HepG2 (cell line): Measurements from ENCODE around the gene ACTL7B. TPM values are rescaled to one million over a fixed set of nuclear protein-coding genes. Genes with fewer than 3 reads are reported as not detected.
A peak's percentile ranks its signal among the peaks of the same experiment; 100 is the strongest.

Experiments
- GFI1 ChIP-seq: sonication (generic); formaldehyde crosslinking; IDR thresholded peaks from 2 replicates; pipeline ENCODE4 v1.5.0; 2020; ENCODE audit warnings: missing genetic modification reagents, mild to moderate bottlenecking, borderline replicate concordance
- HNRNPUL1 ChIP-seq: fragments of 200-400 bp; formaldehyde crosslinking; IDR thresholded peaks from 2 replicates; pipeline ENCODE4 v1.6.1; 2017; ENCODE audit warnings: low read depth, mild to moderate bottlenecking, low read length, moderate library complexity
- NFKBIZ ChIP-seq: IDR thresholded peaks from 2 replicates; pipeline ENCODE4 v1.6.1; 2018; ENCODE audit warnings: missing genetic modification reagents, missing compliant biosample characterization
- NR1H2 ChIP-seq: sonication (generic); formaldehyde crosslinking; IDR thresholded peaks from 2 replicates; pipeline ENCODE4 v1.8.1; 2022; ENCODE audit warnings: low read depth, missing genetic modification reagents, borderline replicate concordance
- YY1 ChIP-seq: IDR thresholded peaks from 2 replicates; pipeline ENCODE4 v1.6.1; 2011; ENCODE audit warnings: low read length, low read depth, moderate library complexity, mild to moderate bottlenecking; ENCODE audit not compliant: insufficient read depth, insufficient replicate concordance
- ZFAT ChIP-seq: sonication (generic); formaldehyde crosslinking; conservative IDR thresholded peaks from 2 replicates; pipeline ENCODE4 v1.8.1; 2023; ENCODE audit warnings: missing genetic modification reagents, inconsistent platforms
- ZNF34 ChIP-seq: sonication (generic); formaldehyde crosslinking; IDR thresholded peaks from 2 replicates; pipeline ENCODE4 v1.4.0; 2020; ENCODE audit warnings: mild to moderate bottlenecking, missing genetic modification reagents, borderline replicate concordance
- polyA plus RNA-seq, 8 experiments: library from polyadenylated mRNA; depleted of rRNA in 3 of 8; stranded (reverse) in 7 of 8; unstranded in 1 of 8; fragments of >200 nt; fragmentation: Illumina TruSeq in 4 of 8; extraction: Trizol in 4 of 8; gene quantifications; 2 replicates each; pipeline versions ENCODE4 v1.2.1 to v1.2.3, GENCODE V29; 2011 to 2016; ENCODE audit warnings: low read depth in 4 of 8, missing spikeins in 1 of 8, mixed read lengths in 1 of 8; ENCODE audit not compliant: insufficient read depth in 1 of 8
- total RNA-seq, 5 experiments: library from RNA; depleted of rRNA; stranded (reverse); fragments of >200 nt; fragmentation: Illumina TruSeq; extraction: Trizol; gene quantifications; 2 replicates each; pipeline ENCODE4 v1.2.3, GENCODE V29; 2016; ENCODE audit warnings: low read depth in 1 of 5
- TF ChIP-seq, protein P1 (sequence below): sonication (generic); formaldehyde crosslinking; IDR thresholded peaks from 2 replicates; pipeline ENCODE4 v1.5.0; 2020; ENCODE audit warnings: missing genetic modification reagents, mild to moderate bottlenecking, borderline replicate concordance
- TF ChIP-seq, protein P2 (sequence below): sonication (generic); formaldehyde crosslinking; IDR thresholded peaks from 2 replicates; pipeline ENCODE4 v1.4.0; 2020; ENCODE audit warnings: missing genetic modification reagents, borderline replicate concordance
- TF ChIP-seq, protein P3 (sequence below): sonication (generic); formaldehyde crosslinking; IDR thresholded peaks from 2 replicates; pipeline ENCODE4 v1.5.1; 2020; ENCODE audit warnings: mild to moderate bottlenecking, missing genetic modification reagents, moderate library complexity
- TF ChIP-seq, protein P4 (sequence below), 2 experiments: sonication (generic) in 1 of 2; formaldehyde crosslinking in 1 of 2; IDR thresholded peaks; 2 replicates each; pipeline versions ENCODE4 v1.4.0 to v1.6.1; 2018 to 2020; ENCODE audit warnings: missing genetic modification reagents in 2 of 2, borderline replicate concordance in 1 of 2, low read depth in 1 of 2, mild to moderate bottlenecking in 1 of 2, missing biosample characterization in 1 of 2

Gene ACTL7B
- total and polyA plus RNA-seq, 2 of the 13 experiments (the other 11 are each of a cell fraction or from before 2014, with no cell fraction given), result 0.07 to 0.11 TPM

DNA sequence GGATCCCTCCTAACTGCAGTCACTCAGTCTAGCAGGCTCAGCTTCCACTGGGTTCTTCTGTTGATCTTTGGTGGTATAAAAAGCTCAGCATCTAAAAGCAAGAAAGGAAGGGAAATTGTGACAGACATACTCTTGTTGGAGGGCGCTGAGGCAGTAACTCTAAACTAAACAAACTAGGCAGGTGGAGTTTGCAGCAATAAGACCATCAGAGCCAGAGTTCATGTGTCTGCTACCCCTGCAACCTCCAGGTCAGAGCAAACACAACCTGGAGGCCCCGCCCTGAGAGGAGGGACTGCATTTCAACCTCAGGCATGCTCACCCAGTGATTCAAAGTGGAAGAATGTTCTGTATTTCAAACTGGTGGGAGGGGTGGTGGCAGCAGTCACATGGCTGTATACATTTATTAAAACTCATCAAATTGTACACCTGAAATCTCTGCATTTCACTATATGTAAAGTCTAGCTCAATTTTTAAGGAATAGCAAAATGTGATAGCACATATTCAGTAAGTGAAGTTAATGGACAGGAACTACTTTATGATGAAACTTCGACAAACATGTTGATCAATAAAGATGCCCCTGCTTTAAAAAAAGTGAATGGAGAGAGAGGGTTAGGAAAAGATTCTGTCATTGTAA lies 13.4 kb upstream of the ACTL7B start (continued):
- TF ChIP-seq, protein P1, sequence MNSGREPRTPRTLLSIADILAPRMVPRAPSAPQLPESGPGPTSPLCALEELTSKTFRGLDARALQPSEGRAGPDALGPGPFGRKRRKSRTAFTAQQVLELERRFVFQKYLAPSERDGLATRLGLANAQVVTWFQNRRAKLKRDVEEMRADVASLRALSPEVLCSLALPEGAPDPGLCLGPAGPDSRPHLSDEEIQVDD (CRISPR knock-in tag), result no peak
- TF ChIP-seq ZNF34 (CRISPR knock-in tag), result no peak
- no peak for TF ChIP-seq NR1H2 (CRISPR knock-in tag)
- no peak for TF ChIP-seq HNRNPUL1
- no peak for TF ChIP-seq ZFAT (CRISPR knock-in tag)
- TF ChIP-seq YY1, result no peak
- TF ChIP-seq, protein P2, sequence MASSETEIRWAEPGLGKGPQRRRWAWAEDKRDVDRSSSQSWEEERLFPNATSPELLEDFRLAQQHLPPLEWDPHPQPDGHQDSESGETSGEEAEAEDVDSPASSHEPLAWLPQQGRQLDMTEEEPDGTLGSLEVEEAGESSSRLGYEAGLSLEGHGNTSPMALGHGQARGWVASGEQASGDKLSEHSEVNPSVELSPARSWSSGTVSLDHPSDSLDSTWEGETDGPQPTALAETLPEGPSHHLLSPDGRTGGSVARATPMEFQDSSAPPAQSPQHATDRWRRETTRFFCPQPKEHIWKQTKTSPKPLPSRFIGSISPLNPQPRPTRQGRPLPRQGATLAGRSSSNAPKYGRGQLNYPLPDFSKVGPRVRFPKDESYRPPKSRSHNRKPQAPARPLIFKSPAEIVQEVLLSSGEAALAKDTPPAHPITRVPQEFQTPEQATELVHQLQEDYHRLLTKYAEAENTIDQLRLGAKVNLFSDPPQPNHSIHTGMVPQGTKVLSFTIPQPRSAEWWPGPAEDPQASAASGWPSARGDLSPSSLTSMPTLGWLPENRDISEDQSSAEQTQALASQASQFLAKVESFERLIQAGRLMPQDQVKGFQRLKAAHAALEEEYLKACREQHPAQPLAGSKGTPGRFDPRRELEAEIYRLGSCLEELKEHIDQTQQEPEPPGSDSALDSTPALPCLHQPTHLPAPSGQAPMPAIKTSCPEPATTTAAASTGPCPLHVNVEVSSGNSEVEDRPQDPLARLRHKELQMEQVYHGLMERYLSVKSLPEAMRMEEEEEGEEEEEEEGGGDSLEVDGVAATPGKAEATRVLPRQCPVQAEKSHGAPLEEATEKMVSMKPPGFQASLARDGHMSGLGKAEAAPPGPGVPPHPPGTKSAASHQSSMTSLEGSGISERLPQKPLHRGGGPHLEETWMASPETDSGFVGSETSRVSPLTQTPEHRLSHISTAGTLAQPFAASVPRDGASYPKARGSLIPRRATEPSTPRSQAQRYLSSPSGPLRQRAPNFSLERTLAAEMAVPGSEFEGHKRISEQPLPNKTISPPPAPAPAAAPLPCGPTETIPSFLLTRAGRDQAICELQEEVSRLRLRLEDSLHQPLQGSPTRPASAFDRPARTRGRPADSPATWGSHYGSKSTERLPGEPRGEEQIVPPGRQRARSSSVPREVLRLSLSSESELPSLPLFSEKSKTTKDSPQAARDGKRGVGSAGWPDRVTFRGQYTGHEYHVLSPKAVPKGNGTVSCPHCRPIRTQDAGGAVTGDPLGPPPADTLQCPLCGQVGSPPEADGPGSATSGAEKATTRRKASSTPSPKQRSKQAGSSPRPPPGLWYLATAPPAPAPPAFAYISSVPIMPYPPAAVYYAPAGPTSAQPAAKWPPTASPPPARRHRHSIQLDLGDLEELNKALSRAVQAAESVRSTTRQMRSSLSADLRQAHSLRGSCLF, result no peak
- TF ChIP-seq, protein P3, sequence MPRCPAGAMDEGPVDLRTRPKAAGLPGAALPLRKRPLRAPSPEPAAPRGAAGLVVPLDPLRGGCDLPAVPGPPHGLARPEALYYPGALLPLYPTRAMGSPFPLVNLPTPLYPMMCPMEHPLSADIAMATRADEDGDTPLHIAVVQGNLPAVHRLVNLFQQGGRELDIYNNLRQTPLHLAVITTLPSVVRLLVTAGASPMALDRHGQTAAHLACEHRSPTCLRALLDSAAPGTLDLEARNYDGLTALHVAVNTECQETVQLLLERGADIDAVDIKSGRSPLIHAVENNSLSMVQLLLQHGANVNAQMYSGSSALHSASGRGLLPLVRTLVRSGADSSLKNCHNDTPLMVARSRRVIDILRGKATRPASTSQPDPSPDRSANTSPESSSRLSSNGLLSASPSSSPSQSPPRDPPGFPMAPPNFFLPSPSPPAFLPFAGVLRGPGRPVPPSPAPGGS (CRISPR knock-in tag), result no peak
- peak; percentile 89 for TF ChIP-seq GFI1
- TF ChIP-seq, protein P4, sequence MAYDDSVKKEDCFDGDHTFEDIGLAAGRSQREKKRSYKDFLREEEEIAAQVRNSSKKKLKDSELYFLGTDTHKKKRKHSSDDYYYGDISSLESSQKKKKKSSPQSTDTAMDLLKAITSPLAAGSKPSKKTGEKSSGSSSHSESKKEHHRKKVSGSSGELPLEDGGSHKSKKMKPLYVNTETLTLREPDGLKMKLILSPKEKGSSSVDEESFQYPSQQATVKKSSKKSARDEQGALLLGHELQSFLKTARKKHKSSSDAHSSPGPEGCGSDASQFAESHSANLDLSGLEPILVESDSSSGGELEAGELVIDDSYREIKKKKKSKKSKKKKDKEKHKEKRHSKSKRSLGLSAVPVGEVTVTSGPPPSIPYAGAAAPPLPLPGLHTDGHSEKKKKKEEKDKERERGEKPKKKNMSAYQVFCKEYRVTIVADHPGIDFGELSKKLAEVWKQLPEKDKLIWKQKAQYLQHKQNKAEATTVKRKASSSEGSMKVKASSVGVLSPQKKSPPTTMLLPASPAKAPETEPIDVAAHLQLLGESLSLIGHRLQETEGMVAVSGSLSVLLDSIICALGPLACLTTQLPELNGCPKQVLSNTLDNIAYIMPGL (CRISPR knock-in tag; IDR thresholded peaks at IDR 0.05; ENCODE audit: borderline replicate concordance in 1 of 2, low read depth in 1 of 2), result no peak; a peak in 2 of 4 replicates
- TF ChIP-seq NFKBIZ (CRISPR knock-in tag), result no peak
